Occipital lobe (tissue), 2 donors: ENCODE measurements around the gene SMG1. TPM values are rescaled to one million over a fixed set of nuclear protein-coding genes. Genes with fewer than 3 reads are reported as not detected.
A peak's percentile ranks its signal among the peaks of the same experiment; 100 is the strongest.
"Not testable (repeated sequence)": the region's sequence is repeated elsewhere in the genome, so short reads cannot be mapped to it uniquely, and the experiment has no call there.

Experiments used
- DNase-seq: peaks from one replicate; lab custom pipeline; 2025; lab: John Stamatoyannopoulos, UW
- total RNA-seq: library from RNA; depleted of rRNA; stranded (reverse); fragments of >200 nt; gene quantifications from one replicate; pipeline ENCODE4 v1.2.3, GENCODE V29; 2014

SMG1 gene
- 110 TPM for total RNA-seq

DNA sequence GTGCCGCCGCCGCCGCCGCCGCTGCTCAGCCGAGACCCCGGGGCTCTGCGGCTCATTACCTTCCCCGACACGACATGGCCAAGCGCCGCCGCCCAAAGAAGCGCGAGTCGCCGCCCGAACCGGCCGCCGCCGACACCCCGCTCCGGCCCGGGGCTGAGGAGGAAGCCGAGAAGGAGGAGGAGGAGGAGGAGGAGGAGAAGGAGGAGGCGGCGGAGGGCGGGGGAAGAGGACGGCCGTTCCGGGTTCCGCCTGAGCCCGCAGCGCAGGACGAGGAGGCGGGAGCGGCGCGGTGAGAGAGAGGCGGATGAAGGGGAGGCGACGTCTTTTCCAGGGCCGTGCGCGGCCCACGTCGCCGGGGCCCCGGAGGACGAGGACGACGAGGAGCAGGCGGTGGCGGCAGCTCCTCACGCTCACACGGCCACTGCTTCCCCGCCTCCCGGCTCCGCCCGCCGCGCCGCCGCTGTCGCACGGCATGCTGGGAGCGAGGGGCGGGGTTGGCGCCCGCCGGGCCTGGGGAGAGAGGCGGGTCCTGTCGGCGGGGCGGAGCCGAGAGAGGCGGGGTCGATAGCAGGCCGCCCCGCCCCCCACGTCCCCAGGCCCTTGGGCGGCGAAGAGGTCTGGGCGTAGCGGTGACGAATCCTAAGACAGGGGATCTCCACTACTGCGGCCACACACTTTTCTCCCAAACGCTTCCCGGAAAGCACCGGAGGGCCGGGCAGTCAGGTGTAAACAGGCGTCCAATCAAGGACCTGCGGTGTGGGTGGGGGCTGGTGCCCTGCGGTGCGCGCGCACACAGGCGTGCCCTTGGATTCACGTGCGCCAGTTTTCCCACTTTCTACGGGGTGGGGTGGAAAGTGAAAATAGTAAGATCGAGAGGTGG, at the start of gene SMG1:
Gene SMG1 (minus strand): TSS at position 423 of the 880 bp plus-strand sequence. CDS start 367 bp downstream, at position 56.
- peak; percentile 81 for DNase-seq

DNA sequence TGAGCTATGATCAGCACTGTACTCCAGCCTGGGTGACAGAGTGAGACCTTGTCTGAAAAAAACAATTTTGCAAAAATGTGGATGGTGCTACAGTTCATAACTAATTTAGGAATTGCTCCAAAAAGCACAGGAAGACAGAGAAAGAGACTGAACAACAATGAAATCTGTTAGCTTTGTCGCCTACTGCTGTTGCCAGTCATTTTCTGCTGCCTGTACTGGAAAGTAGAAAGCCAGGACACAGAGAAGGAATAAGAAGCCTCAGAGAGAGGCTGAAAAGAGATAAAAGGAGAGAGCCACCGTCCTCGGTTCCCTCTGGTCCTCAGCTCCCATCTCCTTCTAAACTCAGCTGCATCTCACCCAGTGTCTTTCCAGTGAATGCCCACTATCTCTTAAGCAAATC, 48.9 kb upstream of the SMG1 start:
- DNase-seq: no peak

DNA sequence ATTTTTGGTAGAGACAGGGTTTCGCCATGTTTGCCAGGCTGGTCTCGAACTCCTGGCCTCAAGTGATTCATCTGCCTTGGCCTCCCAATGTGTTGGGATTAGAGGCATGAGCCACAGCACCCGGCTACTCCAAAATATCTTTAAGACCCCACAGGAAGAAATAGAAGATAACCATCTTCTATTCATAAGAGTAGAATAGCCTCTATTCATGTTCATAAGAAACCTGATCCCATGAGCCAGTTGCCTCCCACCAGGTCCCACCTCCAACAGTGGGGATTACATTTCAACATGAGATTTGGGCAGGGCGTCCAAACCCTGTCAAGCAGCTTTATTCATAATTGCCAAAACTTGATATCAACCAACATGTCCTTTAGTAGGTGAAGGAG, 43.6 kb upstream of the SMG1 start:
- no peak for DNase-seq

DNA sequence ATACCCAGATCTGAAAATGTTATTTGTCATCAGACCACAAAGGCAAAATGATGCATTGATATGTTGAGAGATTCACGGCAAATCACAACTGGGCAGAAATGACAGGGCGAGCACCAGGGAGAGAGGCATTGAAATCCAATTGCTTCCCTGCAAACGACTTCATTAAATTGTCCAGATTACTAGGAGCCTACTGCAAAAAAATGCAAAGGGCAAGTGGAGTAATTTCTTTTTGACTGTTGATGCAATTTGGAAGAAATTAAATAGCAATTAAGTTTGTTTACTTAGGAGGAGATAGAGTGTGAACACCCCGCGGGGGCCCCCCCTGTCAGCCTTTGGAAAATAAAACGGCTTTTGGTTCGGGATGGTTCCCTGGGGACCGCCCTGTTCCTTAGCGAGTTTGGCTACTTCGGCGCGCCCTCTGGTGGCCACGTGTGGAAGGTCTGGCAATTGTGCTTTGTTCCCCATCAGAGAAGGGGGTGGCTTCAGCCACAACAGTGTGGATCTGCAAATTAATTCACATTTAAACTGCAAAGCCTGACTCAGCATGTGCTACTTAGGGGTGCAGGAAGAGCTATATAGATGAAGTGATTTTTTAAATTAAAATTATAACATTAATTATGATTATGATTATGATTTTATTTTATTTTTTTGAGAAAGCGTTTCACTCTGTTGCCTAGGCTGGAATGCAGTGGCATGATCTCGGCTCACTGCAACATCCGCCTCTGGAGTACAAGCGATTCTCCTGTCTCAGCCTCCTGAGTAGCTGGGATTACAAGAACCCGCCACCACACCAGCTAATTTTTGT, 43.0 kb upstream of the SMG1 start:
- peak; percentile 79 for DNase-seq

DNA sequence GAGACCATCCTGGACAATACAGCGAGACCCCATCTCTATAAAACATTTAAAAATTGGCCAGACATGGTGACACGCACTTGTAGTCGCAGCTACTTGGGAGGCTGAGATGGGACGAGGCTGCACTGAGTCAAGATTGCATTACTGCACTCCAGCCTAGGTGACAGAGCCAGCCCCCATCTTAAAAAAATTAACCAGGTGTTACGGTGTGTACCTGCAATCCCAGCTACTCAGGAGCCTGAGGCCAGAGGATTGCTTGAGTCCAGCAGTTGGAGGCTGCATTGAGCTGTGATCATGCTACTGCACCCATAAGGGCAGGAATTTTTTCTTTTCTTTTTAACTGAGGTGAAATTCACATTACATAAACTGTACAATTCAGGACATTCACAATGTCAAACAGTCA, 40.6 kb upstream of the SMG1 start:
- no peak for DNase-seq

DNA sequence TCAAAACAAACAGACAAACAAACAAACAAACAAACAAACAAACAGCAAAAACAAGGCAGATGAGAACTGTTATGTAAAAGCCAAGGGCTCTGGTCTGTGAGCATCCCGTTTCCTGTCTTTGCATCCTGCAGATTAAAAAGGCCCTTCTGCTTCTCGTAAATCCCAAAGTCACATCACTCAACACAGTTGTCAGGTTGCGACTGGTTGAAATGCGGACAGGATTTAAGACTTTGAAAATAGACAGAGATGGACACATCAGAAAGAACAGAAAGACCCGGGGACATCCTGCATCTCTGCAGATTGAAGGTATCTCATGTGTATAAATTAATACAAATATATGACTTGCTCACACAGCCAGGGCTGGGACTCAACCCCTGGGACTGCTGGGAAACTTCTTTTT, 39.3 kb upstream of the SMG1 start:
- DNase-seq: no peak

DNA sequence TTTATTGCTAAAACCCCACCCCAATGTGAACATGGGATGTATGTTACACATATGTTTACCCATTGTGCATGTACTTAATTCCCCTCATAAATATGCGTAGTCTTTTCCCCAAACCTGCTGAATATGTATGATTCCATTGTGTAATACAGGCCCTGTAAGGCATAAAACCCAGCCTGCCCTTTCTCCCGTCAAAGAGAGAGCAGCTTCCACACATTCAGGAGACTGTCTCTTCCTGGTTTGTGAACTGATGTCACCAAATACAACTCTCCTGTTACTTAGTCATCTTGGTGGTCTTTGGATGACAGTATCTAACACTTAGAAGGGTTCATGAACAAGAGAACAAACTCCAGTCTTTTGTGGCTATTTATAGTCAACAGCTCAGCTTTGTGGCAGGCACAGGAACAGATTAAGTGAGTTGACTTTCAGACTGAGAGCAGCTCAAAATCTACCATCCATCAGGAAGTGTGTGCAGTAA, 32.9 kb upstream of the SMG1 start:
- no peak for DNase-seq

DNA sequence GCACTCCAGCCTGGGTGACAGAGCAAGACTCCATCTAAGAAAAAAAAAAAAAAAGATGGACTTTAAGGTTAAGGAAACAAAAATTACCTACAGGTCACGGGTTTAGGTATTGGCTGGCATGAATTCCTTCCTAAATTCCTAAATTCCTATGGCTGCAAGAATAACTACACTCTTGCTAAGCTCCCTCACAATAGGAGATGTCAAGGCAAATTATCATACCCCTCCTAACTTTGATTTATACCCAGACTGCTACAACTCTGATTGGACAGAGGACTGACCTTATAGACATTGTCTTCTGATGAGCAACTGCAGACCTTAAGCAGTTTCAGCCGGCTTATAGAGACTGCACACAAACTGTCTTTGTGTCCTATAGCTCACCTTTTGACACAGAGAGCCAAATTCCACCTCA, 32.4 kb upstream of the SMG1 start:
- DNase-seq: no peak

DNA sequence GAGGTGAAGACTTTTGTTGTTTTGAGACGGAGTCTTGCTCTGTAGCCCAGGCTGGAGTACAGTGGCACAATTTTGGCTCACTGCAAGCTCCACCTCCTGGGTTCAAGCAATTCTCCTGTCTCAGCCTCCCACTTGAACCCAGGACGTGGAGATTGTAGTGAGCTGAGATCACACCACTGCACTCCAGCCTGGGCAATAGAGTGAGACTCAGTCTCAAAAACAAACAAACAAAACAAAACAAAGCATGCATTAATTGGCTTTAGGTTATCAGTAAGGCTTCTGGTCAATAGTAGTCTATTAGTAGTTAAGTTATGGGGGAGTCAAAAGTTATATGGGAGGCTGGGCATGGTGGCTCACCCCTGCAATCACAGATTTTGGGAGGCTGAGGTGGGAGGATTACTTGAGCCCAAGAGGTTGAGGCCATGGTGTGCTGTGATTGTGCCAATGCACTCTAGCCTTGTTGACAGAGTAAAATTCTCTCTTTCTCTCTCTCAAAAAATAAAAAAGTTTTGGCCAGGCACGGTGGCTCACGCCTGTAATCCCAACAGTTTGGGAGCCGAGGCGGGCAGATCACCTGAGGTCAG, 30.5 kb upstream of the SMG1 start:
- DNase-seq: not testable (repeated sequence)

DNA sequence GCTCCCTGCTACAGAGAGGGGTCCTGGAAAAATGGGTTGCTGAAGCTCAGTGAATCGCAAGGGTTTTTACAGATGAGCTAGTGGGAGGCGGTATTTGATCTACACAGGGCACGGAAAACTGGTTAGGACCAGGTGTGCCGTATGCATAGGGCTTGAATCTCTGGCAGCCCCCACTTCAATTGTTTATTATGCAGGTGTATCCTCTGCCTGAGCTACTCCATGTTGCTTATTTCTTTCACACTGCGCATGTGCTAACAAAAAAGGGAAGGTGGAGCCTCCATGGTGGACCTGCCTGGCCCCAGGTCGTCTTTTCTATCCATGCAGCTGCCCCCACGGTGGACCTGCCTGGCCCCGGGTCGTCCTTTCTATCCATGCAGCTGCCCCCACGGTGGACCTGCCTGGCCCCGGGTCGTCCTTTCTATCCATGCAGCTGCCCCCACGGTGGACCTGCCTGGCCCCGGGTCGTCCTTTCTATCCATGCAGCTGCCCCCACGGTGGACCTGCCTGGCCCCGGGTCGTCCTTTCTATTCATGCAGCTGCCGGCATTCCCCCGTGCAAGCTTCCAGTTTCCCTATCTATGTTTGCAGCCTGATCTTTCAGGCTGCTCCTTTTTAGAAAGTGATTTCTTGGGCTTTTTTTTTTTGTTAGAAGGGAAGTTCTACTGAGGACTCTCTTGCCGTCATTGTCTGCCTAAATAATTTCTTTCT, 29.8 kb upstream of the SMG1 start:
- not testable (repeated sequence) for DNase-seq

DNA sequence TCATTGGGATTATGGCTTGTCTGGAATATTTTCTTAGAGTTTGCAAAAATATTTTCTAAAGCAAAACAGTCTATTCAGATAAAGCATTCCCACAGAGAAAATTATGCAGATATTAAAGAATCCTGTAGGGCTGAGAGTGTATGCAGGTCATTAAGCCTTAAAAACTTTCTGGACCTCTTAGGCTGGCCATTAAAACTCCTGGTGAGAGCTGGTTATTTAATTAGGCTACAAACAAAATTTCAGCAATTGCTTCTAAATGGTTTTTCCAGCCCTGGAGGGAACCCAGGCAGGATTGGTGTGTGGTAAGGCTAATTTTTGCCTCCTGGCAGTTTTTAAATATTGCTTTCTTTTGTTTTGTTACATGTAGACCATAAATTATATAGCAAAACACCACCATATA, 27.3 kb upstream of the SMG1 start:
- DNase-seq: no peak

DNA sequence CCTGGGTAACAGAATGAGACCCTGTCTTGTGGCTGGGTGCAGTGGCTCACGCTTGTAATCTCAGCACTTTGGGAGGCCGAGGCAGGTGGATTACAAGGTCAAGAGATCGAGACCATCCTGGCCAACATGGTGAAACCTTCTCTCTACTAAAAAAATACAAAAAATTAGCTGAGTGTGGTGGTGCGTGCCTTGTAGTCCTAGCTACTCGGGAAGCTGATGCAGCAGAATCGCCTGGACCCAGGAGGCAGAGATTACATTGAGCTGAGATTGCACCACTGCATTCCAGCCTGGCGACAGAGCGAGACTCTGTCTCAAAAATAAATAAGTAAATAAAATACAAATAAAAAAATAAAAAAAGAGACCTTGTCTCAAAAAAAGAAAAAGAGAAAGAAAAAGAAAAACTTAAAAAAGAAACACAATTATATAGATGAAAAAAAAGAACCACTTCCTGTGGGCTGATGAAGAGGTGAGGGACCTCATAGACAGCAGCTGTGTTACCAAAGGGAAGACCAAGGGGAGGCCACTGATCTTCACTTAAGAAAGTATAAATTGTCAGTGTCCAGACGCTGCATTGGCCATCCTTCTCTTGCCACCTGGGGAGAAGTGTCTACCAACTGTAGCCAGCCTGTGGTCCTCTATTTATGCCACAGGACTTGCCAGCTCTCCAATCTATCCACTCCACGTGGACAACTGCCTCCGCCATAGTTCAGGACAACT, 24.4 kb upstream of the SMG1 start:
- DNase-seq: no peak

DNA sequence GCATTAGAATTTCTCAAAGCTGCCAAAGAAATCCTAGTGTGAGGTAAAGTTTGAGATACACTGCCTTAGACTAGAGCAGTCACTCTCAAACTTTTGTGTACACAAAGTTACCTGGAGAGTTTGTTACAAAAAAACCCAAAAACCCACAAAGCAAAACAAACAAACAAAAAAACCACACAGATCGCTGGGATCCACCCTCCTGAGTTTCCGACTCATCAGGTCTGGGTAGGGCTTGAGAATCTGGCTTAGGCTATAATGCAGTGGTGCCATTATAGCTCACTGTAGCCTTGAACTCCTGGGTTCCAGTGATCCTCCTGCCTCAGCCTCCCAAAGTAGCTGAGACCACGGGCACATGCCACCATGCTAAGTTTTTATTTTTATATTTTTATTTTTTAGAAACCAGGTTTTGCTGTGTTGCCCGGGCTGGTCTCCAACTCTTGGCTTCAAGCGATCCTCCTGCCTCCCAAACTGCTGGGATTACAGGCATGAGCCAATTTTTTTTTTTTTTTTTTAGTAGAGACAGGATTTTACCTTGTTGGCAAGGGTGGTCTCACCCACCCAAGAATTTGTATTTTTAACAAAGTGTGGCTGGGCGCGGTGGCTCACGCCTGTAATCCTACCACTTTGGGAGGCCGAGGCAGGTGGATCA, 22.3 kb upstream of the SMG1 start:
- no peak for DNase-seq

DNA sequence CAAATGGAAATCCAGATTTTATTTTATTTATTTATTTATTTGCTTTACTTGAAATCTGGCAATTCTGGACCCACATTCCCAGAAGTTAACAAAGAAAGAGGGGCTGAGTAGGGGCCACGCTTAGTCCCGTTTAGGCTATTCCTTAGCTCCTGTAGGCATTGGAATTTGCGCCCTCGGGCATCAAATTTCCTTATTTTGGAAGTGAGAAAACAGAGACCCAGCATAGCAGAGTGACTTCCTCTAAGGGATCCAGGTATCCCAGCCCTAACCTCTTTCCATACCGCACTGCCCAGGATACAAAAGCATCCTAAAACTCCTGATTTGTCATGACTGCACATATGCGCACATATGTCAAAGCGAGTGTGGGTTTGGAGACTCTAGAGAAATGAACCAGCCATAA, 19.0 kb upstream of the SMG1 start:
- DNase-seq: no peak

DNA sequence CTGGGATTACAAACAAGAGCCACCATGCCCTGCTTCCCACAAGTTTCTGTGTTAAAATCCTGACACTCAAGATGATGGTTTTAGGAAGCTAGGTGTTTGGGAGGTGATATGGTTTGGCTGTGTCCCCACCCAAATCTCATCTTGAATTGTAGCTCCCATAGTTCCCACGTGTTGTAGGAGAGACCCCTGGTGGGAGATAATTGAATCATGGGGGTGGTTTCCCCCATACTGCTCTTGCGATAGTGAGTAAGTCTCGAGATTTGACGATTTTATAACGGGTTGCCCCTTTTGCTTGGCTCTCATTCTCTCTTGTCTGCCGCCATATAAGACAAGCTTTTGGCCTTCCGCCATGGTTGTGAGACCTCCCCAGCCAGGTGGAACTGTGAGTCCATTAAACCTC, 17.2 kb upstream of the SMG1 start:
- no peak for DNase-seq

DNA sequence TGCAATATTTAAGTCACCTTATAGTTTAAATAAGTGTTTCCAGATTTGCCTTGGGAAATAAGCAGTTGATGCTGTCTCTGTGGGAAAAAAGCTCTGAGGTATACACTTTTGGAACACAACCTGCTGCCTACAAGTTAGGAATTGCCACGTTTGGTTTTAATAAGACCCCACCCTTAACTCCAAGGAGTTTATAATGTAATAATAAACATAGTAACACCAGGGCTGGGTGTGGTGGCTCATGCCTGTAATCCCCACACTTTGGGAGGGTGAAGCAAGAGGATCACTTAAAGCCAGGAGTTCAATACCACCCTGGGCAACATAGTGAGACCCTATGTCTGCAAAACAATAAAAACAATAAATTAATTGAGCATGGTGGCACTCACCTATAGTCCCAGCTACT, 15.9 kb upstream of the SMG1 start:
- DNase-seq: no peak

DNA sequence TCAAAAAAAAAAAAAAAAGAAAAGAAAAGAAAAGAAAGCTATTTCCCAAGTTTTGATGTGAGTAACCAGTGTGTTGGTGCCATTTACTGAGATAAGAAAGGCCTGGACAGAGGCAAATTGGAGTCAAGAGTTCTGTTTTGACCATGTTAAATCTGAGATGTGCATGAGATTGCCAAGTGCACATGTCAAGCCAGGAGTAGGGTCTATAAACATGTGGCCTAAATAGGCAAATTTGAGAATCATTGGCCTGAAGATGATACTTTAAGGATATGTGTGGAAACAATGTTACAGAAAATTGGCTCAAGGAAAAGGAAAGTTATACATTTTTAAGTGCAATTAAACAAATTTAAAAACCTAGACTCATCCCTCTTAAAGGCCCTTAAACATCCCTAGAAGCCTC, 15.3 kb upstream of the SMG1 start:
- DNase-seq: no peak

DNA sequence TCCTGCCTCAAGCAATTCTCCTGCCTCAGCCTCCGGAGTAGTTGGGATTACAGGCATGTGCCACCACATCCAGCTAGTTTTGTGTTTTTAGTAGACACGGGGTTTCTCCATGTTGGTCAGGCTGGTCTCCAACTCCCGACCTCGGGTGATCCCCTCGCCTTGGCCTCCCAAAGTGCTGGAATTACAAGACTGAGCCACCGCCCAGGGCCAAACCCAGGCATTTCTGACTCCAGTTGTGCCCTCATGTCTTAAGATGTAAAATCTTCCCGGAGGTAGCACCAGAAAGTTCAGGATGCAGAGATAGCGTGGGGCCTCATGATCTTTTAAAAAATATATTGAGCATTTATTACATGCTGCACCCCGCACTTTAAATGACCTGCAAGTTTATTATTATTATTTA, 12.8 kb upstream of the SMG1 start:
- DNase-seq: no peak

DNA sequence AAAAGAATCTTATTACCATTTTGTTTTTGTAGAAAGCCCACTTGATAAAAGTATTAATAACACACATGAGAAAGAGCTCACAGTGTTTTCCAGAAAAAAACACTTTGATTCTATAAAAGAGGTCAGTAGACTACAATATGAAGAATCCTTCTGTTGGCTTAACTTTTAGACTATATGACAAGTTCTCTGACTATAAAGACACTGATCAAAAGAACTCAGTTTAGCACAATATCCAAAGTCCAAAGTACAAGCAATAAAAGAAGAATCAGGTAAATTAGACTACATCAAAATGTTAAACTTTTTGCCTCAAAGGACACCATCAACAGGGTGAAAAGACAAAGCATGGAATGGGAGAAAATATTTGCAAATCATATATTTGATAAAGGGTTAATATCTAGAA, 11.2 kb upstream of the SMG1 start:
- DNase-seq: no peak

DNA sequence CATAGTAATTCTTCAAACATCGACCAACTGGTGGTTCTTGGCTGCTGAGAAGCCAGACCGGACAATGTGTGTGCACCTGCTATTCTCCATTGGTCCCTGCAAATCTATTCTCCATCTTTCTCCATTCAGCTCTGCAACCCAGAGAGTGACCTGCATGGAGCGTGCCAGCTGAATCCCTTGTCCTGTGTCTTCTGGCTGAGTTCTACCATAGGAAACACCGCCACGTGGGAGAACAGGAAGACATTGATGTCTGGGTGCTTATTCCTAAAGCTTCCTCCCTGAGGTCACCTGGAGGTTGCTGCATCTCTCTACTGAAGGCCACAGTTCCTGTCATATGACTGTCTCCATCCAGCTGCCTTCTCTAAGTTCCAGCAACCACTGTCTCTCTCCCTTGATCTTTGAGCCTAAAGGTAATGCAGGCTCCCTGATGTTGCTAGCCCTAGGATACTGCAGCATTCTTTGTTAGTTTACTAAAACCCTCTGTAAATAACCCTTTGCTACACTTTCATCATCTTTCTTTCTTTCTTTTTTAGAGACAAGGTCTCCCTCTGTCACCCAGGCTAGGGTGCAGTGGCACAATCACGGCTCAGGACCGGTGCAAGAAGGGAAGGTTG, 10.6 kb upstream of the SMG1 start:
- no peak for DNase-seq
